ENCODE measurements around the gene CABP4.

DNA sequence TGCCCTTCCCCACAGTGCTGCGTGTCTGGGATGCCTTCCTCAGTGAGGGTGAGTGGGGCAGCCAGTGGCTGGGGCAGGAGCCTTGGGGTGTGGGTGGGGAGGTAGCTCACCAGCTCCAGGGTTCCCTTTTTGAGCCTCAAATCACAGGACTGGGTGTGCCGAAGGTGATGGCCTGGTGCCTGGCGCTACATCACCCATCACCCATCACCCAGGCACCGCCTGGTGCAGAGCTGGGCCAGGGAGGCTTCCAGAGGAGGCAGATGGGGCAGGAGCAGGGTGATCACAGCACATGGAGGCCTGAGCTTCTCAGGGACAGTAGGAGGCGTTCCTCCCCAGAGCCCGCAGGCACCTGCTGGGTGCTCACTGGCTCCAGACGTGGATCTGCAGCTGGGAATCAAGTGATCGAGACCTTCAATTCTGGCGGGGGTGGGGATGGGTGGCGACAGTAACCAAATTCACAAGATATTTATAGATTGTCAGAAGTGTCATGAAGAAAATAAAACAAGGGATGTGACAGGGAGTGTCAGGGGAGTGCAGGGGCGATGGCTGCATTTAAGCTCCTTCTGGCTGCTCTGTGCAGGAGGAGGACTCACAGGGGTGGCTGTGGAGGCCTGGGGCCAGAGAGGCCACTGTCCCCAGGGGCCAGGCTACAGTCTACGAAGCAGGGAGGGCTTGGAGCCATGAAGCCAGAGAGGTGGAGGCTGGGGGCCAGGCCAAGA, 48.0 kb upstream of the CABP4 start:
- TF ChIP-seq POLR2A (IDR thresholded peaks at IDR 0.05) = no peak
- no peak for TF ChIP-seq CTCF (IDR thresholded peaks at IDR 0.05)
